CD4-positive, alpha-beta T cell treated with Interleukin-1 beta for 1 hour (primary cell): Measurements from ENCODE around the gene RELN.

Source experiments
- DNase-seq, 2 donors: peaks; one replicate each; pipeline ENCODE4 v3.0.0-alpha.2; 2020 to 2022

RELN gene

GRCh38 chr7:103668279-103668941, 321.0 kb downstream of the RELN start:
- DNase-seq: no peak

- DNase-seq: no peak
Observed at GRCh38 chr7:103666326-103666725, 323.1 kb downstream of the RELN start.

- no peak for DNase-seq
Observed at GRCh38 chr7:103664577-103664976, 324.9 kb downstream of the RELN start.

- no peak for DNase-seq
Observed at GRCh38 chr7:103660455-103661371, 328.7 kb downstream of the RELN start.

GRCh38 chr7:103658055-103659005, 331.1 kb downstream of the RELN start:
- DNase-seq: no peak

GRCh38 chr7:103657474-103657894, 332.0 kb downstream of the RELN start:
- no peak for DNase-seq

- DNase-seq: no peak
Observed at GRCh38 chr7:103656221-103656620, 333.2 kb downstream of the RELN start.

GRCh38 chr7:103651593-103652377, 337.7 kb downstream of the RELN start:
- DNase-seq: no peak

- DNase-seq: no peak
Observed at GRCh38 chr7:103649052-103649451, 340.4 kb downstream of the RELN start.

- no peak for DNase-seq
Observed at GRCh38 chr7:103648135-103648534, 341.3 kb downstream of the RELN start.

- no peak for DNase-seq
Observed at GRCh38 chr7:103644319-103644718, 345.1 kb downstream of the RELN start.

- no peak for DNase-seq
Observed at GRCh38 chr7:103640031-103640779, 349.3 kb downstream of the RELN start.

- DNase-seq: no peak
Observed at GRCh38 chr7:103637726-103638125, 351.7 kb downstream of the RELN start.

GRCh38 chr7:103637094-103637493, 352.4 kb downstream of the RELN start:
- DNase-seq: no peak

GRCh38 chr7:103636153-103636552, 353.3 kb downstream of the RELN start:
- DNase-seq: no peak

GRCh38 chr7:103632972-103633371, 356.5 kb downstream of the RELN start:
- no peak for DNase-seq

- no peak for DNase-seq
Observed at GRCh38 chr7:103632005-103632639, 357.3 kb downstream of the RELN start.

GRCh38 chr7:103630318-103630717, 359.1 kb downstream of the RELN start:
- no peak for DNase-seq

- no peak for DNase-seq
Observed at GRCh38 chr7:103628742-103629141, 360.7 kb downstream of the RELN start.

GRCh38 chr7:103626776-103627175, 362.7 kb downstream of the RELN start:
- DNase-seq: no peak

GRCh38 chr7:103622274-103622673, 367.2 kb downstream of the RELN start:
- DNase-seq: no peak
